PC-9 (cell line): ENCODE results near the gene COPRS. TPM values are rescaled to one million over a fixed set of nuclear protein-coding genes. Genes with fewer than 3 reads are reported as not detected.

Experiments
- BruUV-seq: library from RNA; stranded (reverse); fragments of 400-500 nt; replicated peaks from 2 replicates; lab custom pipeline; 2021; lab: Mats Ljungman, UMichigan
- CTCF ChIA-PET: fragments of 300-600 bp; sonication (Branson Sonifier 250); formaldehyde crosslinking; loops from one replicate; lab custom pipeline; 2022; ENCODE audit warnings: antibody characterized with exemption; lab: Charles Lee
- POLR2A ChIA-PET: fragments of 300-600 bp; sonication (Branson Sonifier 250); formaldehyde crosslinking; loops from one replicate; lab custom pipeline; 2022; ENCODE audit warnings: antibody characterized with exemption; ENCODE audit not compliant: unreplicated experiment; lab: Charles Lee
- DNase-seq, 2 experiments: peaks; one replicate each; pipeline versions ENCODE4 v3.0.0 to v3.0.0-alpha.2; 2015 to 2022; ENCODE audit warnings: mixed read lengths in 1 of 2
- H2AFZ ChIP-seq: fragments of 200-600 bp; sonication (generic); 2 replicates; pipeline ENCODE4 v1.8.1; 2017; ENCODE audit warnings: antibody characterized with exemption
- H3F3A ChIP-seq: fragments of 200-600 bp; sonication (generic); 2 replicates; pipeline ENCODE4 v1.8.1; 2017; ENCODE audit warnings: antibody characterized with exemption, mild to moderate bottlenecking, low read depth; ENCODE audit not compliant: insufficient read depth
- H3K27ac ChIP-seq: fragments of 200-600 bp; sonication (generic); 2 replicates; pipeline ENCODE4 v1.6.1; 2016; ENCODE audit warnings: mixed run types
- H3K27me3 ChIP-seq: fragments of 200-600 bp; sonication (generic); 2 replicates; pipeline ENCODE4 v1.6.1; 2016; ENCODE audit warnings: low read depth, mixed run types; ENCODE audit not compliant: insufficient read depth
- H3K36me3 ChIP-seq: fragments of 200-600 bp; sonication (generic); 2 replicates; pipeline ENCODE4 v1.6.1; 2016; ENCODE audit warnings: low read depth, mixed run types
- H3K4me1 ChIP-seq: fragments of 200-600 bp; sonication (generic); replicated peaks from 2 replicates; pipeline ENCODE4 v1.6.1; 2016; ENCODE audit warnings: mixed run types; ENCODE audit not compliant: insufficient read depth
- H3K4me2 ChIP-seq: fragments of 200-600 bp; sonication (generic); 2 replicates; pipeline ENCODE4 v1.6.1; 2017; ENCODE audit warnings: mixed run types
- H3K4me3 ChIP-seq: fragments of 200-600 bp; sonication (generic); 2 replicates; pipeline ENCODE4 v1.6.1; 2016; ENCODE audit warnings: mixed run types
- H3K79me2 ChIP-seq: fragments of 200-600 bp; sonication (generic); 2 replicates; pipeline ENCODE4 v1.6.1; 2017; ENCODE audit warnings: low read depth, mixed run types
- H3K9me2 ChIP-seq: fragments of 200-600 bp; sonication (generic); 2 replicates; pipeline ENCODE4 v1.8.1; 2017; ENCODE audit warnings: mild to moderate bottlenecking; ENCODE audit not compliant: insufficient read depth
- H3K9me3 ChIP-seq: fragments of 200-600 bp; sonication (generic); 2 replicates; pipeline ENCODE4 v1.8.1; 2016; ENCODE audit warnings: low read depth; ENCODE audit not compliant: insufficient read depth
- H4K20me1 ChIP-seq: fragments of 200-600 bp; sonication (generic); 2 replicates; pipeline ENCODE4 v1.8.1; 2017; ENCODE audit not compliant: insufficient read depth
- EZH2 ChIP-seq: fragments of 200-600 bp; sonication (generic); IDR thresholded peaks from 2 replicates; pipeline ENCODE4 v1.8.0; 2017; ENCODE audit warnings: antibody characterized with exemption, low read depth
- intact Hi-C: fragments of 100-400 bp; cut with micrococcal nuclease; formaldehyde crosslinking; loops from one replicate; pipeline ENCODE4 v1.10.0; 2022; ENCODE audit not compliant: unreplicated experiment
- total RNA-seq: library from RNA; stranded (reverse); gene quantifications from 2 replicates; pipeline ENCODE4 v1.2.3, GENCODE V29; 2021
- TF ChIP-seq, protein P1 (sequence below): fragments of 200-600 bp; sonication (generic); conservative IDR thresholded peaks from 2 replicates; pipeline ENCODE4 v1.6.1; 2017; ENCODE audit warnings: mixed run types, antibody characterized with exemption, mild to moderate bottlenecking, moderate library complexity

COPRS gene
- total RNA-seq, 1 experiment from 2014 or later = 48.3 TPM

DNA sequence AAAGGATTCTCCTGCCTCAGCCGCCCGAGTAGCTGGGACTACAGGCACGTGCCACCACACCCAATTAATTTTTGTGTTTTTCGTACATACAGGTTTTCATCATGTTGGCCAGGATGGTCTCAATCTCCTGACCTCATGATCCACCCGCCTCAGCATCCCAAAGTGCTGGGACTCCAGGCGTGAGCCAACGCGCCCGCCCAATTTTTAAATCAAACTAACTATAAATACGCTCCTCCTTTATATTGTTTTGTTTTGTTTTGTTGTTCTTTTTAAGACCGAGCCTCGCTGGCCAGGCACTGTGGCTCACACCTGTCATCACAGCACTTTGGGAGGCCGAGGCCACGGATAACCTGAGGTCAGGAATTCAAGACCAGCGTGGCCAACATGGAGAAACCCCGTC is 44.4 kb upstream of the COPRS start:
- Histone ChIP-seq H4K20me1 (no peaks in the 10 kb centered on the region), H3K9me2 (no peaks in the 10 kb centered on the region), H3K27ac (no peak overlapping the region), H3K9me3 (no peaks in the 10 kb centered on the region), H3K4me2 (no peak overlapping the region), H2AFZ (no peak overlapping the region), H3K4me1 (peaks cover 8% of the 10 kb centered on the region; the same call in 1 of the 2 replicates), H3K4me3 (no peak overlapping the region), H3K79me2 (peaks cover 25% of the 10 kb centered on the region), H3K36me3 (0 out of 2 replicates have a peak, but pooled peaks cover 10% of the 10 kb centered on the region), H3F3A (peaks cover 3% of the 10 kb centered on the region; the same call in 1 of the 2 replicates), H3K27me3 (no peaks in the 10 kb centered on the region)
- CTCF ChIA-PET = no interaction called here
- TF ChIP-seq EZH2 = no peak
- TF ChIP-seq, protein P1, sequence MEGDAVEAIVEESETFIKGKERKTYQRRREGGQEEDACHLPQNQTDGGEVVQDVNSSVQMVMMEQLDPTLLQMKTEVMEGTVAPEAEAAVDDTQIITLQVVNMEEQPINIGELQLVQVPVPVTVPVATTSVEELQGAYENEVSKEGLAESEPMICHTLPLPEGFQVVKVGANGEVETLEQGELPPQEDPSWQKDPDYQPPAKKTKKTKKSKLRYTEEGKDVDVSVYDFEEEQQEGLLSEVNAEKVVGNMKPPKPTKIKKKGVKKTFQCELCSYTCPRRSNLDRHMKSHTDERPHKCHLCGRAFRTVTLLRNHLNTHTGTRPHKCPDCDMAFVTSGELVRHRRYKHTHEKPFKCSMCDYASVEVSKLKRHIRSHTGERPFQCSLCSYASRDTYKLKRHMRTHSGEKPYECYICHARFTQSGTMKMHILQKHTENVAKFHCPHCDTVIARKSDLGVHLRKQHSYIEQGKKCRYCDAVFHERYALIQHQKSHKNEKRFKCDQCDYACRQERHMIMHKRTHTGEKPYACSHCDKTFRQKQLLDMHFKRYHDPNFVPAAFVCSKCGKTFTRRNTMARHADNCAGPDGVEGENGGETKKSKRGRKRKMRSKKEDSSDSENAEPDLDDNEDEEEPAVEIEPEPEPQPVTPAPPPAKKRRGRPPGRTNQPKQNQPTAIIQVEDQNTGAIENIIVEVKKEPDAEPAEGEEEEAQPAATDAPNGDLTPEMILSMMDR = no peak
- no TSS peak for BruUV-seq
- no peak for DNase-seq
- intact Hi-C loops = no loop called here
- POLR2A ChIA-PET = no interaction called here

- no peak overlapping the region for H3K4me2 ChIP-seq
- intact Hi-C loops = no loop called here
- H3K4me3 ChIP-seq = no peak overlapping the region
- H3K27me3 ChIP-seq = no peaks in the 10 kb centered on the region
- DNase-seq = no peak
- TF ChIP-seq EZH2 = no peak
- TF ChIP-seq, protein P1 = no peak
- ChIA-PET CTCF (interaction anchor here (2.4 kb wide), 1 partner anchor 10 kb away, joined by 7 read pairs; no protein-coding TSS in a partner anchor), POLR2A (no interaction called here)
- no peaks in the 10 kb centered on the region for H4K20me1 ChIP-seq
- no TSS peak for BruUV-seq
- peak overlapping the region; percentile 68 for H2AFZ ChIP-seq
- no peaks in the 10 kb centered on the region for H3K9me2 ChIP-seq
- H3K36me3 ChIP-seq = 0 out of 2 replicates have a peak, but pooled peaks cover 10% of the 10 kb centered on the region
- peaks cover 8% of the 10 kb centered on the region; the same call in 1 of the 2 replicates for H3F3A ChIP-seq
- H3K27ac ChIP-seq = no peak overlapping the region
- peaks cover 28% of the 10 kb centered on the region for H3K79me2 ChIP-seq
- no peaks in the 10 kb centered on the region for H3K9me3 ChIP-seq
- peaks cover 8% of the 10 kb centered on the region; the same call in 1 of the 2 replicates for H3K4me1 ChIP-seq
Observed at GRCh38 chr17:31902693-31903092, 43.6 kb upstream of the COPRS start.

DNA sequence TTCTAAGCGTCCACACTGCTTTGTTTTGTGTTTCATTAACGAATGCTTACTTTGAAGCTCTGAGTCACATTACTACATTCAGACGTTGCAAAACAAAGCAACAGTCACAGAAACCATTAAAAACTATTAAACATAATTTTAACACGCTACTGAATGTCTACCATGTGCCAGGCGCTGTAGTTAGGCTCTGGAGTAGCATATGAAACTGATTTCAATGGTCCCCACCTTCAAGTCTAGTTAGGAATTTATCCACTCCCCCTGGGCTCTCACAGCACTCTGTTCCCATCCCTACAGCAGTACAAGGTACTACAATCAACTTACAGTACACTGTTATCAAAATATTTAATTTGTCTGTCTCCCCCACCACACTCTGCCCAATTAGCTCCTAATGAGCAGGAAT is 41.8 kb upstream of the COPRS start:
- TF ChIP-seq, protein P1 = no peak
- no peak for TF ChIP-seq EZH2
- no TSS peak for BruUV-seq
- ChIA-PET CTCF (interaction anchor here (0.6 to 2.4 kb wide), 6 partner anchors 10 to 335 kb away, joined by 3 to 20 read pairs (median 6); partner anchors contain the start of gene RHOT1), POLR2A (interaction anchor here (0.6 to 0.7 kb wide), 2 partner anchors 408 to 469 kb away, joined by 3 read pairs; no protein-coding TSS in a partner anchor)
- intact Hi-C loops = no loop called here
- H3K4me3 ChIP-seq = peak overlapping the region; percentile 88
- H3K9me2 ChIP-seq = no peaks in the 10 kb centered on the region
- H3K36me3 ChIP-seq = 0 out of 2 replicates have a peak, but pooled peaks cover 10% of the 10 kb centered on the region
- H3F3A ChIP-seq = peaks cover 12% of the 10 kb centered on the region; the same call in 1 of the 2 replicates
- peaks cover 29% of the 10 kb centered on the region for H3K79me2 ChIP-seq
- peak overlapping the region; percentile 93 for H2AFZ ChIP-seq
- H4K20me1 ChIP-seq = no peaks in the 10 kb centered on the region
- H3K4me2 ChIP-seq = peak overlapping the region; percentile 87
- no peaks in the 10 kb centered on the region for H3K9me3 ChIP-seq
- DNase-seq = peak in 1 of 2 experiments; percentile 3
- H3K4me1 ChIP-seq = peaks cover 8% of the 10 kb centered on the region; the same call in 1 of the 2 replicates
- peak overlapping the region; percentile 57 for H3K27ac ChIP-seq
- H3K27me3 ChIP-seq = no peaks in the 10 kb centered on the region
